NT2/D1 (cell line): ENCODE measurements around the gene FGF11.

Experiments used
- YY1 ChIP-seq: IDR thresholded peaks from 2 replicates; pipeline ENCODE4 v1.6.1; 2011; ENCODE audit not compliant: insufficient read length, insufficient read depth
- ZNF274 ChIP-seq: IDR thresholded peaks from 2 replicates; pipeline ENCODE4 v1.6.1; 2011; ENCODE audit warnings: mild to moderate bottlenecking, low read depth, low read length

GRCh38 chr17:7476494-7476893, 37.2 kb downstream of the FGF11 start:
- TF ChIP-seq ZNF274 (no peak), YY1 (no peak)
